NCI-H1417 (cell line): ENCODE results near the gene ACHE.

Source experiments
- DNase-seq, 3 experiments: peaks; one replicate each; lab custom pipeline; 2025; lab: John Stamatoyannopoulos, UW

The ACHE gene

DNA sequence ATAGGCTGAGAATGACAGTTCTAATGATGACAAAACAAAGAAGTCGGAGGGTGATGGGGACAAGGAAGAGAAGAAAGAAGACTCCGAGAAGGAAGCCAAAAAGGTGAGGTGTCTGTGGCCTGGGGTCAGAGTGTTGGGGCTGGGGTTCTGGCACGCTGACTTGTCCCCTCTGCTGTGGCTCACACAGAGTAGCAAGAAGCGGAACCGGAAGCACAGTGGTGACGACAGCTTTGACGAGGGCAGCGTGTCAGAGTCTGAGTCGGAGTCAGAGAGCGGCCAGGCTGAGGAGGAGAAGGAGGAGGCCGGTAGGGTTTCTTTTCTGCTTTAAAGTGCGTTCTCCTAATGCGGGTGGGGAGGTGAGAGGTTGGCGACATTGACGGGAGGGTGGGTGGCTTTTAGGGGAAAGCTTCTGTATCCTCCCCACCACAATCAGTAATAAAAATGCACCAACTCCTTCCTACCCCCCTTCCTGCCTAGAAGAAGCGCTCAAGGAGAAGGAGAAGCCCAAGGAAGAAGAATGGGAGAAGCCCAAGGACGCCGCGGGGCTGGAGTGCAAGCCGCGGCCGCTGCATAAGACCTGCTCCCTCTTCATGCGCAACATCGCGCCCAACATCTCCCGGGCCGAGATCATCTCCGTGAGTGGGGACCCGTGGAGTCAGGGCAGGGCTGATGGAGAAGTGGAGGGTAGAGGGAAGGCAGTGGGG lies 10.8 kb downstream of the ACHE start:
- DNase-seq, result no peak

DNA sequence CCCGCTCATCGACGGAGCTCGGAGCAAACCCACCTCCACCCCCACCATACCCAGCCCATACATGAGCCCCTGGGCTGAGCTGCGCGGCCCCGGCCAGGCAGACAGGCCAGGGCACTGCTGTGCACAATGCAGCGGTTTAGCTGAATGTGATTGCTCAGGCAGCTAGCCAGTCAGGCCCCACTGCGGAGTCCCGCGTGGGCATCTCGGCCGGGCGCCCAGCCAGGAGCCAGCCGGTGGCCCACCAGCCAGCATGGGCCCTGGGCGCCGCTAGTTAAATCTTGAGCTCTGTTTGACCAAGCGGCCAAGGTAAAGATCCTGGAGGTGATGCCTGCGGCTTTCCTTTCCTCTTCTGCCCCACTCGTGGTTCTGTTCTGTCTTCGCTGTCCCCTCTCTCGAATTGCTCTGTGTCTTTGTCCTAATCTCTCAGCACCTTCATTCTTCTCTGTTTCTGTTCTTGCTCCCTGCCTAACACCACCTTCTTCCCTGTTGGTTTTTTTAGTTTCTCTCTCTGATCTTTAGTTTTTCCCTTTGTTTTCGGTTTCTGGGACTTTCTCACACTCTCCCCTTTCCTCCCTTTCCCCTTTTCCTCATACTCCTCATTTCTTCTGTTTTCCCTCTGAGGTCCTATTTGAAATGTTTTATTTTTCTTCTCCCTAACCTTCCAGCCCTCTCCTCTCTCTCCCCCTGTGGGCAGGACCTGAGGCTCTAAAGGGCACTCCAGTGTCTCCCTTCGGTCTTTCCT lies 12.7 kb downstream of the ACHE start:
- no peak for DNase-seq

DNA sequence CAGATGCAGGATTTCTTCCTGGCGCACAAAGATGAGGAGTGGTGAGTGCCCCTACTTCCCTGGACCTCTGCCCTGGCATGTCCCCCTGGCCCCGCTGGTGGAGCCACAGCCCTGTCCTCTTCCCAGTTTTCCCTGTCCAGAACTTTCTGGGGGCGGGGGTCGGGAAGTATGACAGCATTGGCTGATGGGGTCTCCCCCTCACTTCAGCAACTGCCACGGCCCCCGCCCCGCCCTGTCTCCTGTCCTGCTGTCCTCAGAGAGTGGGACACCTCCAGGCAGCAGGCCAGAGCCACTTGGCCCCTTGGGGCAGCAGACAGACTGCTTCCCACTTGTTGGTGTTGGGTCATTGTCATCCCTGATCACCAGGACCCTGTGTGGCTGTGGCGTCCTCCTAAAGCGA lies 13.5 kb downstream of the ACHE start:
- DNase-seq, result no peak

DNA sequence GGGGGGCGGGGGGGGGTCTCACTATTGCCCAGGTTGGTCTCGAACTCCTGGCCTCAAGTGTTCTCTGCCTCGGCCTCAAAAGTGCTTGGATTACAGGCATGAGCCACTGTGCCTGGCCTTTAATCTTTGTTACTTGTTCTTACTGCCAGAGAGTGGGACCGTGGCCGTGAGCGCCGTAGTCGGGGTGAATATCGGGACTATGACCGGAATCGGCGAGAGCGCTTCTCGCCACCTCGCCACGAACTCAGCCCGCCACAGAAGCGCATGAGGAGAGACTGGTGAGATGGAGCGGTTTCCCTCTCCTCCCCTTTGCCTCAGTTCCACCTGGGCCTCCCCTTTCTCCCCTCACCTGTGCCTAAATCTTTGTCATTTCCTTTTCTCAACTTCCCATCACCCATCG lies 14.6 kb downstream of the ACHE start:
- DNase-seq, result no peak

DNA sequence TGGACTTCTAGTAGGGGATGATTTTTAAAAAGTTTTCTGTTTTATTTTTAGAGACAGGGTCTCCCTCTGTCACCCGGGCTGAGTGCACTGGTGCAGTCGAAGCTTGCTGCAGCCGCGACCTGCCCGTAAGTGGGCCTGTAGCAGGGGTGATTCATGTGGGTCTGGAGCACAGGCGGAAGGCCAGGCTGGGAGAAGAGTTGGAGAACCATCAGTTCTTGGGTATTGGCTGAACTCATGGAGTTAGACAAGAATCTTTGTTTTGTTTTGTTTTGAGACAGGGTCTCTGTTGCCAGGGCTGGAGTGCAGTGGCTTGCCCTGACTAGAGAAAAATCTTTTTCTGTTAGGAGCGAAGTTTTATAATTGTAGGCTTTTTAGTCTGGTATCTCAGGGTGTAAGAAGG lies 15.0 kb downstream of the ACHE start:
- DNase-seq, result no peak

DNA sequence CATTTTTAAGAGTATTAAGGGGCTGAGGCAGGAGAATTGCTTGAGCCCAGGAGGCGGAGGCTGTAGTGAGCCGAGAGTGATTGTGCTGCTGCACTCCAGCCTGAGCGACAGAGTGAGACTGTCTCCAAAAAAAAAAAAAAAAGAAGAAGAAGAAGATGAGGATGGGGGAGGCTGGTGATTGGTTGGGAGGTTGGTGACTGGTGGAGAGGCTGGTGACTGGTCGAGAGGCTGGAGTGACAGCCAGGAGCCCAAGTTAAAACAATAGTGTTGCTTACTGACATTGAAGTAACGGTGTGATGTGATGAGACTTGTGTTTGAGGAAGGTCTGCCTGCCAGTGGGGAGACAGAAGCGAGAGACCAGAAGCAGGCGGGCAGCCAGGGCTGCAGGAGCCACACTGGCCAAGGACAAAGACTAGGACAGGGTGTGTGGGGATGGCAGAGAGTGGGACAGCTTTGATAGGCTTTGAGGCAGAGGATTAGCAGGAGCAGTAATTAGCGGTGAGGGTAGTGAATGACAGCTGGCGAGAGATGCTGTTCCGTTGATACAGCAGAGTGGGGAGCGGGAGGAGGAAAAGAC lies 15.9 kb downstream of the ACHE start:
- no peak for DNase-seq

DNA sequence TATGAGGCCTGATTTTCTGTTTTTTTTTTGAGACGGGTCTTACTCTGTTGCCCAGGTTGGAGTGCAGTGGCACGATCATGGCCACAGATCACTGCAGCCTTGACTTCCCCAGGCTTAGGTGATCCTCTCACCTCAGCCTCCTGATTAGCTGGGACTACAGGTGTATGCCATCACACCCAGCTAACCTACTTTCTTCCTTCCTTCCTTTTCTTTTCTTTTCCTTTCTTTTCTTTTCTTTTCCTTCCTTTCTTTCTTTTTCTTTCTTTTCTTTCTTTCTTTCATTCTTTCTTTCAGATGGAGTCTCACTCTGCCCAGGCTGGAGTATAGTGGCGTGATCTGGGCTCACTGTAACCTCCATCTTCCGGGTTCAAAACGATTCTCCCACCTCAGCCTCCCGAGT lies 17.0 kb downstream of the ACHE start:
- no peak for DNase-seq

DNA sequence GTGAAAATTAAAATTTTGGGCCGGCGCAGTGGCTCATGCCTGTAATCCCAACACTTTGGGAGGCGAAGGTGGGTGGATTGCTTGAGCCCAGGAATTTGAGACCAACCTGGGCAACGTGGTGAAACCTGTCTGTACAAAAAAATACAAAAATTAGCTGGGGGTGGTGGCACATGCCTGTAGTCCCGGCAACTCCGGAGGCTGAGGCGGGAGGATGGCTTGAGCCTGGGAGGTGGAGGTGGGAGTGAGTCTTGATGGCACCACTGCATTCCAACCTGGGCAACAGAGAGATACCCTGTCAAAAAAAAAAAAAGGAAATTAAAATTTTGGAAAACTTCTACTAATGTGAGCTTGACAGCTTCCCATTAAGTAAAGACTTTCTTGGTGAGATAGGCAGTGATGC lies 17.7 kb downstream of the ACHE start:
- DNase-seq, result no peak

DNA sequence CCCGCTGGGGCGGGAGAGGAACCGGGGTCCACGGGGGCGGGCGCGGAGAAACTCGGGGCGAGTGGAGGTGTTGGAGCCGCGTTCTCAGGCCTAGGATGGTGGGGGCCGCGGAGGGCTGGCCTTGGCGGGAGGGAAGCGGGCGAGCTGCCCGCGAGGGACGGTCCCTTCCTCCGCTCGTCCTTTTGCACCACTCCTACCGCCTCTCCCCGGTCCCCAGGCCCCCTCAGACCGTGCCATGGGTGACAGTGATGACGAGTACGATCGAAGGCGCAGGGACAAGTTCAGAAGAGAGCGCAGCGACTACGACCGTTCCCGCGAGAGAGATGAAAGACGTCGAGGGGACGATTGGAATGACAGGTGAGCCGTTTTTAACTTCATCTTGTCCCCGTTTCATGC lies 20.3 kb downstream of the ACHE start:
- DNase-seq, result peak in 1 of 3 experiments; percentile 73

DNA sequence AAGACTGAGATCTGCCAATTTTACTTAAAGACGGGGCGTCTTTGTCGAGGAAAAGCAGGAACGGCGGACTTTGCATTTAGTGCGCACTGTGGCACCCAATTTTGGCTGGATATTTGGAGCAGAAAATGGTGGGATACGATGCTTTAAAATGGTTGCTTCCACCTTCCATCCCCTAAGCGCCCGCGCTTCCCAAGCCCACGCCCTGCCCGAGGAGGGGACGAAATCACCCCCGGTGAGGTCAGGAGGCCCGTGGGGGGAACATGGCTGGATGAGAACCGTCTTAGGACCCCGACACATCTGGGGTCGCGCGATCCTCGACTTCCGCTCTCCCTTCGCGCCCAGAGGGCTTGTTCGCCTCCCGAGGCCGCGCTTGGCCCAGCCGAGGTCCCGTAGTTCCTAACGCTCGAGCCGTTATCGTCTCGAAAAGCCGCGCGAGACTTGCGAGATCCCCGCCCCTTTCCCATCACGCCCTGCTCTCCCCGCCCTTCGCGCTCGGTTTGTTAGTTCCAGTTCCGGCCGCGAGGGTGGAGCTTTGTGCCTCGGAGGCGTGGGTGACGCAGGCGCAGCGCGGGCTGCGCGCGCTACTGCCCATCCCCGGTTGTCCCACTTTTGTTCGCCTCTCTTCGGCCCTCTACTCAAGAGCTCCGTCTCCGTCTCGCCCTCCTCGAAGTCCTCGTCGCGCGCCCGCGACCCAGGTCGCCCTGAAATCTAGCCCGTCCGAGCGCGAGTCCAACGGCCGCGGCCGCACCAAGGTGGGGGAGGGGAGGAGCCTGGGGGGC lies 20.9 kb downstream of the ACHE start, which contains the start of gene SRRT:
TSS of gene SRRT (plus strand) at position 527 of the 779 bp plus-strand sequence. CDS start 488 bp downstream, outside the sequence.
- peak; percentile 100 for DNase-seq

DNA sequence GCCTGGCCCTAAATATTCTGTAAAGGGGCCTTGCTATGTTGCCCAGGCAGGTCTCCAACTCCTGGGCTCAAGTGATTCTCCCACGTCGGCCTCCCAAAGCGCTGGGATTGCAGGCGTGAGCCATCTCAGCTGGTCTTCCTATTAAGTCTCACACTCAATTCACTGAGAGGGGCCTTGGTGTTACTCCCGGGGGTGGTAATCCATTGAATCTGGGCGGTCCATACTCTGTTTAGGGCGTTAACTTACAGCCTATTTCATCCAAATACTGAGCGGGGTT lies 21.4 kb downstream of the ACHE start:
- no peak for DNase-seq

DNA sequence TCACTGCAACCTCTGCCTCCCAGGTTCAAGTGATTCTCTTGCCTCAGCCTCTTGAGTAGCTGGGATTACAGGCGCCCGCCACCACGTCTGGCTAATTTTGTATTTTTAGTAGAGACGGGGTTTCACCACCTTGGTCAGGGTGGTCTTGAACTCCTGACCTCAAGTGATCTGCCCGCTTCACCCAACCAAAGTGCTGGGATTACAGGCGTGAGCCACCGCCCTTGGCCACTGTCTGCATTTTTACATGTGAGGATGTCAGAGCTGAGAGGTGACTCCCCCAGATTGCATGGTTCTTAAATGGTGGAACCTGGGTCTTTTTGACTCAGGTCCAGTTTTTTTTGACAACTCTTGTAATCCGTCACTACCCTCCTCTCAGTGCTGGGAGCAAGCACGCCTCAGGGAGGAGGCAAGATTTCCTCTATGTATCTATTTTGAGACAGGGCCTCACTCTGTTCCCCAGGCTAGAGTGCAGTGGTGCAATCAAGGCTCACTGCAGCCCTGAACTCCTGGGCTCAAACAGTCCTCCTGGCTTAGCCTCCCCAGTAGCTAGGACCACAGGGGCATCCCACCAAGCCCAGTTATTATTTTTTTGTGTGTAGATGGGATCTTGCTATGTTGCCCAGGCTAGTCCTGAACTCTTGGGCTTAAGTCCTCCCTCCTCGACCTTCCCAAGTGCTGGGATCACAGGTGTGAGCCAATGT lies 21.9 kb downstream of the ACHE start:
- DNase-seq, result no peak

DNA sequence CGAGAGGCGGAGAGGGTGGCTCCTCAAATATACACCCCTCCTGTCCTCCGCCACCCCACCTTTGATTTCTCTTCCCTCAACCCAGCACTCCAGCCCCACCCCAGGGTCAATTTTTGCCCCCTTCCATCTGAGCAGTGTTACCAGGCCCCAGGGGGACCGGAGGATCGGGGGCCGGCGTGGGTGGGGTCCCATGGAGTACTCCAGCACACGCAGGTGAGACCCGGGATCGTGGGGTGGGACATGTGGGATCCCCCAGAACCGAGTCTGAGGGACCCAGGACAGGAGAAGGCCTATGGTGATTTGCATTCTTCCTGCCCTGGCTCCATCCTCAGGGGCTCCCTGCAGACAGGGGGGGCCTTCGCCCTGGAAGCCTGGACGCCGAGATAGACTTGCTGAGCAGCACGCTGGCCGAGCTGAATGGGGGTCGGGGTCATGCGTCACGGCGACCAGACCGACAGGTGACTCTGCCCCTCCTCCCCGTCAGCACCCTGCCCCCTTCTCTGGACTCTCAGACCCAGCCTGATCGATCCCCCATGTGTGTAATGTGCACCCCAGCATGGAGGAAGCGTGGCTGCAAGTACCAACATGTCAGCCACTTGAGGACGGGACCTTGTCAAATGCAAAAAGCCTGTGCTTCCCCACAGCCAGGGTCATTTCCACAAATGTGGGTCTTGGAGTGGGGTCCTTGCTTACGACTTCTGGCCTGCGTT lies 27.8 kb downstream of the ACHE start:
- DNase-seq, result no peak

DNA sequence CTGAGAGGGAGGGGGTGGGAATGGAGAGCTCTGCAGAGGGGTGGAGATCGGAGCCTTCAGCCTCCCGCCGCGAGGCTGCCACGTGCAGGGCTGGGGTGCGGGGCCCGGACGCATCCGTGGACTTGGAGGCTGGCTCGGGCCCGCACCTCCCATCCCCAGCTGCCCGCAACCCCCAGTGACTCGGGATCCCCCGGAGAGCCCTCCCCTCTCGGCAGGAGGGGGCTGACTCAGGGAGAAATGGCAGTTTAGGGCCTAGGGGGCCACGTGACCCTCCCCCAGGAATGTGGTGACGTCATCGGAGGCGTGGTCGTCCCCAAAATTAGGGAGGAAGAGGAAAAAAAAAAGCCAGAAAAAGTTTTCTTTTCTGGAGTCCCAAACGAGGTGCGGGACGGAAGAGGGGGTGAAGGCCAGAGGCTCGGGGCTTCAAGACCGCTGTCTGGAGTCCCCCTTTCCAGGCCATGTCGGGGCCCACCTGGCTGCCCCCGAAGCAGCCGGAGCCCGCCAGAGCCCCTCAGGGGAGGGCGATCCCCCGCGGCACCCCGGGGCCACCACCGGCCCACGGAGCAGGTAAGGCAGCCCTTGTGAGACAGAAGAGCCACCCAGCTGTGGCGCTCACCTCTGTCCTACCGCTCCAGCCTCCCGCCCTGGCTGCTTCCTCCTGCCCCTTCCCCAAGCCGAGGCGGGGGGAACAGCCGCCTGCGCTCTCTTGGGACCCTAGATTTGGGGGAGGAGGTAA lies 28.5 kb downstream of the ACHE start, which contains the start of gene TRIP6:
TSS of gene TRIP6 (plus strand) at position 348 of the 736 bp plus-strand sequence. CDS start at position 459, 111 bp downstream.
- peak in 2 of 3 experiments; percentile 39 to 46 for DNase-seq

DNA sequence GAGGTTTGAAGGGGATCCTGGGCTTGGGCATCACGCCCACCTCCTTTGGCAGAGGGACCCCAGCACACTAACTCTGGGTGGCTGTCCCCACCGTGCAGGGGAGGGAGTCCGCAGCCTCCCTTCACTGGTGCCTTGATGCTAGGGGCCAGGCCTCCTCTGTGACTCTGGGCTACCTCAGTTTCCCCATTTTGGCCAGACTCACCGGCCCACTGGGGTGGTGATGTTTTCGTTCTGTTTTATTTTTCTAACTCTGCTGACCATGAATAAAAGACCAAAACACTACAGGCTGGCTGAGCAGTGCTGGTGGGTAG lies 29.0 kb downstream of the ACHE start:
- no peak for DNase-seq

DNA sequence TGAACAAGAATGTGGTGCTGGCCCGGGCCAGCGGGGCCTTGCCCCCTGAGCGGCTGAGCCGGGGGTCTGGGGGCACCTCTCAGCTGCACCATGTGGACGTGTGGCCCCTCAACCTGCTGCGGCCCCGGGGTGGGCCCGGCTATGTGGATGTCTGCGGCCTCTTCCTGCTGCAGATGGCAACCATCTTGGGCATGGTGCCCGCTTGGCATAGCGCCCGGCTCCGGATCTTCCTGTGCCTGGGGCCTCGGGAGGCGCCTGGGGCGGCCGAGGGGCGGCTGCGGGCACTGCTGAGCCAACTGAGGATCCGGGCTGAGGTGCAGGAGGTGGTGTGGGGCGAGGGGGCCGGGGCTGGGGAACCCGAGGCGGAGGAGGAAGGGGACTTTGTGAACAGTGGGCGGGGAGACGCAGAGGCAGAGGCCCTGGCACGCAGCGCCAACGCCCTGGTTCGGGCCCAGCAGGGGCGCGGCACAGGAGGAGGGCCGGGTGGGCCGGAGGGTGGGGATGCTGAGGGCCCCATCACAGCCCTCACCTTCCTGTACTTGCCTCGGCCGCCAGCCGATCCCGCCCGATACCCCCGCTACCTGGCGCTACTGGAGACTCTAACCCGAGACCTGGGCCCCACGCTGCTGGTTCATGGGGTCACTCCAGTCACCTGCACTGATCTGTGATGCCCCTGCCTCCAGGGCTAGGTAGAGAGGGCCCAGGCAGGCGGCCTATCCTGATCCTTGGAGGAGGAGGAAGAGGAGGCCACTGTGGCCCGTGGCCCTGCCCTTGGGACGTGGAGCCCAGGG lies 29.6 kb downstream of the ACHE start:
- no peak for DNase-seq

DNA sequence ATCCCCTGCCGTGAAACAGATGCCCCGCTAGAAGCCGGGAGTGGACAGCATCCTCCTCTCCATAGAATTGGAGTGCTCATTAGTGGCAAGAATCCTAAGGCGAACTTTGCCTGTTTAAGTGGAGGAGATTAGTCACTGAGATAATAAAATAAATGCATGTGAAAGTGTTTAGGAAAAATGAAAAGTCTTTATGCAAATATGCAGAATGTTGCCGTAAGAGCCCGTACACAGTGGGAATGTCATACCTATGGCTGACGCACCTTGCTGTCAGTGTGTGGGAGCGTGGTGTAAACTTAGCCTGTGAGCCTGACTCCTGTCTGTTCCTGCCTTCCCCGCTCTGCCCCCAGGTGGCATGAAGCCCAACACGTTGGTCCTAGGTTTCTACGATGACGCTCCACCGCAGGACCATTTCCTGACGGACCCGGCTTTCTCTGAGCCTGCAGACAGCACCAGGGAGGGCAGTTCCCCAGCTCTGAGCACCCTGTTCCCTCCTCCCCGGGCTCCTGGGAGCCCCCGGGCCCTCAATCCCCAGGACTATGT lies 30.2 kb downstream of the ACHE start:
- DNase-seq, result no peak

DNA sequence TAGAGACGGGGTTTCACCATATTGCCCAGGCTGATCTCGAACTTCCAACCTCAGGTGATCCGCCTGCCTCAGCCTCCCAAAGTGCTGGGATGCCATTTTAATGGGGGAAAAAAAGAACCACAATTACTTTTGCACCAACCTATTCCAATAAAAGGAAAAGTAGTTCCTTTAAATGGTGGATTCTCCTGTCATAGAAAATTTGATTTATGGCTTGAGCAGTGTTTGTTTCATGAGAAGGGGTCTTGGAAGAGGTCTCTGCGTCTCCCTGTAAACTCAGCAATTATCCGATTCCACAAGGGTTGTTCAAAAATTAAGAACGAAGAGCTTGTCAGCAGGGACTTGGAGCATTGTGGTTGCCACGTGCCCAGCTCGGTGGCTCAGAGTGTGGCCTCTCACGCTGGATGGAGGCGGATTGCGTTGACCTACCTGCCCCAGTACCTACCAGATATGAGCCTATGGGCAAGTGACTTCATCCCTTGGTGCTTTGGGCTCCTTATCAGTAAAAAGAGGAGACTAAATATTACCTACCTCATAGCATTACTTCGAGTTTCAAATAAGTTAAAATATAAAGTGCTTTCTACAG lies 31.3 kb downstream of the ACHE start:
- DNase-seq, result no peak

DNA sequence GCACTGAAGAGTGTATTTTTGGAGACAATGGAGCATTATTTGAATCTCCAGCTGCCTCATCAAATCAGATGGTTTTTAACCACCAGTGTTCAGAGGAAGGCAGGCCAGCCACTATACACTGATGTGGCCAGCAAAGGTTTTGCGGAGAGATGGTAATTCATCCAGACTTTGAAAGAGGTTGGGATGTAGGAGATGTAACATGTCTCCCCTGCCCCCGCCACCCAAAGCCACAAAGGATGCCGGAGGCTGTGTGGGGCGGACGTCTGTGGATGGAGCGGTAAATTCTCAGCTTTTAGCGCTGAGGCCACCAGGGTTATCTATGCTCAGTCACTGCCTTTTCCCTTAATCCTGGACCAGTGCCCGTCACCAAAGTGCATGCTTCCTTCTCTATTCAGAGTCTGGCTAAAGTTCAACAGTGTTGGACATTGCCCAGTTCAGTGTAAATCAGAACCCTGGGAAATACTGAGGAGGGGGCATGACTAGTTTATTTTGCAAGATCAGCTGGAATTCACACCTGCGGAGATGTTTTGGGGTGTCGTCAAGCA lies 32.2 kb downstream of the ACHE start:
- DNase-seq, result no peak
